H9 (cell line): ENCODE results near the gene KRT80. TPM values are rescaled to one million over a fixed set of nuclear protein-coding genes. Genes with fewer than 3 reads are reported as not detected.

Experiments
- DNase-seq: peaks from one replicate; pipeline ENCODE4 v3.0.0-alpha.2; 2017
- H2AFZ ChIP-seq: one replicate; pipeline ENCODE4 v1.6.1; 2013; ENCODE audit warnings: mild to moderate bottlenecking, low read length, control low read depth, moderate library complexity
- H2AK5ac ChIP-seq: 2 replicates; pipeline ENCODE4 v1.6.1; 2013; ENCODE audit warnings: low read length, control low read depth, mixed read lengths; ENCODE audit not compliant: insufficient read length
- H2BK120ac ChIP-seq: one replicate; pipeline ENCODE4 v1.6.1; 2013; ENCODE audit warnings: low read depth, mild to moderate bottlenecking, low read length, control low read depth, inconsistent platforms; ENCODE audit not compliant: poor library complexity, severe bottlenecking
- H2BK12ac ChIP-seq: 2 replicates; pipeline ENCODE4 v1.6.1; 2013; ENCODE audit warnings: low read length, control low read depth, mixed read lengths, low read depth; ENCODE audit not compliant: insufficient read length
- H2BK15ac ChIP-seq: 2 replicates; pipeline ENCODE4 v1.6.1; 2013; ENCODE audit warnings: low read depth, low read length, control low read depth
- H2BK20ac ChIP-seq: one replicate; pipeline ENCODE4 v1.6.1; 2013; ENCODE audit warnings: low read depth, mild to moderate bottlenecking, low read length, control low read depth, inconsistent platforms; ENCODE audit not compliant: poor library complexity, severe bottlenecking
- H2BK5ac ChIP-seq: 2 replicates; pipeline ENCODE4 v1.6.1; 2013; ENCODE audit warnings: low read length, control low read depth, mixed read lengths; ENCODE audit not compliant: insufficient read length
- H3K14ac ChIP-seq: 2 replicates; pipeline ENCODE4 v1.6.1; 2013; ENCODE audit warnings: low read length, control low read depth; ENCODE audit not compliant: insufficient read depth
- H3K18ac ChIP-seq: 2 replicates; pipeline ENCODE4 v1.6.1; 2013; ENCODE audit warnings: low read depth, mild to moderate bottlenecking, mixed read lengths, low read length, control low read depth; ENCODE audit not compliant: insufficient read length
- H3K23ac ChIP-seq: 2 replicates; pipeline ENCODE4 v1.6.1; 2013; ENCODE audit warnings: low read length, control low read depth, mixed read lengths, low read depth; ENCODE audit not compliant: insufficient read length
- H3K23me2 ChIP-seq: 2 replicates; pipeline ENCODE4 v1.6.1; 2013; ENCODE audit warnings: low read depth, mild to moderate bottlenecking, mixed read lengths, low read length, control low read depth; ENCODE audit not compliant: insufficient read length, poor library complexity, severe bottlenecking
- H3K27ac ChIP-seq: 2 replicates; pipeline ENCODE4 v1.5.1; 2013; ENCODE audit warnings: low read length, control low read depth, mixed read lengths, low read depth; ENCODE audit not compliant: insufficient read length
- H3K27me3 ChIP-seq: 2 replicates; pipeline ENCODE4 v1.6.1; 2013; ENCODE audit warnings: low read length, control low read depth, inconsistent platforms; ENCODE audit not compliant: insufficient read depth
- H3K4ac ChIP-seq: 2 replicates; pipeline ENCODE4 v1.6.1; 2013; ENCODE audit warnings: low read depth, mild to moderate bottlenecking, control low read depth, inconsistent platforms, low read length, moderate library complexity
- H3K4me1 ChIP-seq: 2 replicates; pipeline ENCODE4 v1.6.1; 2013; ENCODE audit warnings: low read length, control low read depth, inconsistent platforms; ENCODE audit not compliant: insufficient read depth
- H3K4me2 ChIP-seq: 2 replicates; pipeline ENCODE4 v1.6.1; 2013; ENCODE audit warnings: low read length, control low read depth, mixed read lengths; ENCODE audit not compliant: insufficient read length, insufficient read depth
- H3K56ac ChIP-seq: 2 replicates; pipeline ENCODE4 v1.6.1; 2013; ENCODE audit warnings: low read depth, mild to moderate bottlenecking, mixed read lengths, low read length, control low read depth; ENCODE audit not compliant: insufficient read length
- H3K79me1 ChIP-seq: 2 replicates; pipeline ENCODE4 v1.6.1; 2013; ENCODE audit warnings: low read depth, mild to moderate bottlenecking, moderate library complexity, low read length, control low read depth, inconsistent platforms; ENCODE audit not compliant: insufficient read depth, poor library complexity, severe bottlenecking
- H3K79me2 ChIP-seq: 2 replicates; pipeline ENCODE4 v1.6.1; 2013; ENCODE audit warnings: low read length, control low read depth, inconsistent platforms; ENCODE audit not compliant: insufficient read depth
- H3K9ac ChIP-seq: 2 replicates; pipeline ENCODE4 v1.6.1; 2013; ENCODE audit warnings: low read length, control low read depth, mixed read lengths; ENCODE audit not compliant: insufficient read length; ENCODE audit errors: extremely low read depth
- H3K9me3 ChIP-seq: one replicate; pipeline ENCODE4 v1.6.1; 2013; ENCODE audit warnings: low read depth, low read length, inconsistent platforms; ENCODE audit not compliant: control insufficient read depth
- H3T11ph ChIP-seq: one replicate; pipeline ENCODE4 v1.6.1; 2013; ENCODE audit warnings: mild to moderate bottlenecking, low read length, control low read depth, inconsistent platforms
- H4K20me1 ChIP-seq: one replicate; pipeline ENCODE4 v1.6.1; 2013; ENCODE audit not compliant: control insufficient read depth, insufficient read length, insufficient read depth
- H4K5ac ChIP-seq: 2 replicates; pipeline ENCODE4 v1.6.1; 2013; ENCODE audit warnings: low read depth, mild to moderate bottlenecking, mixed read lengths, low read length, control low read depth; ENCODE audit not compliant: insufficient read length
- H4K8ac ChIP-seq: replicated peaks from 2 replicates; pipeline ENCODE4 v1.6.1; 2013; ENCODE audit warnings: low read length, control low read depth, mixed read lengths, low read depth; ENCODE audit not compliant: insufficient read length
- H4K91ac ChIP-seq: 2 replicates; pipeline ENCODE4 v1.6.1; 2013; ENCODE audit warnings: low read depth, mild to moderate bottlenecking, moderate library complexity, mixed read lengths, low read length, control low read depth; ENCODE audit not compliant: insufficient read length
- H3K27ac Mint-ChIP-seq, 3 experiments: 2 replicates in 2 of 3; 3 replicates in 1 of 3; pipeline ENCODE4 v1.8.0; 2020 to 2021; ENCODE audit warnings: mixed read lengths in 3 of 3, mild to moderate bottlenecking in 1 of 3, moderate library complexity in 1 of 3
- H3K27me3 Mint-ChIP-seq: 2 replicates; pipeline ENCODE4 v1.8.0; 2021; ENCODE audit warnings: low read depth, mild to moderate bottlenecking, moderate library complexity, mixed read lengths
- H3K36me3 Mint-ChIP-seq, 3 experiments: 2 replicates in 2 of 3; 3 replicates in 1 of 3; pipeline ENCODE4 v1.8.0; 2020 to 2021; ENCODE audit warnings: low read depth in 3 of 3, mixed read lengths in 3 of 3; ENCODE audit not compliant: insufficient read depth in 1 of 3
- H3K4me1 Mint-ChIP-seq, 2 experiments: 2 replicates each; pipeline ENCODE4 v1.8.0; 2020; ENCODE audit warnings: mixed read lengths in 2 of 2
- H3K4me3 Mint-ChIP-seq, 2 experiments: 2 replicates in 1 of 2; 3 replicates in 1 of 2; pipeline ENCODE4 v1.8.0; 2020 to 2021; ENCODE audit warnings: mild to moderate bottlenecking in 2 of 2, mixed read lengths in 2 of 2, moderate library complexity in 1 of 2
- H3K9me3 Mint-ChIP-seq, 2 experiments: 2 replicates in 1 of 2; 3 replicates in 1 of 2; pipeline ENCODE4 v1.8.0; 2020; ENCODE audit warnings: mild to moderate bottlenecking in 2 of 2, mixed read lengths in 2 of 2, moderate library complexity in 1 of 2
- WGBS: extraction: QIAGEN DNeasy Blood & Tissue Kit; methylation state at CpG from one replicate; pipeline ENCODE4 v1.1.7; 2013; ENCODE audit warnings: missing lambda C conversion rate, low lambda C conversion rate, mixed read lengths; ENCODE audit not compliant: insufficient read length; ENCODE audit errors: extremely low coverage; 5-methylcytosine and 5-hydroxymethylcytosine counted together
- total RNA-seq: library from RNA; stranded (reverse); gene quantifications from 2 replicates; pipeline ENCODE4 v1.2.1, GENCODE V29; 2021
- TF ChIP-seq, protein P1 (sequence below): fragments of 200-600 bp; sonication (generic); conservative IDR thresholded peaks from 3 replicates; pipeline ENCODE4 v1.8.0; 2021; ENCODE audit warnings: antibody characterized with exemption, mild to moderate bottlenecking

The KRT80 gene
- total RNA-seq, 1 experiment from 2014 or later: not detected

DNA sequence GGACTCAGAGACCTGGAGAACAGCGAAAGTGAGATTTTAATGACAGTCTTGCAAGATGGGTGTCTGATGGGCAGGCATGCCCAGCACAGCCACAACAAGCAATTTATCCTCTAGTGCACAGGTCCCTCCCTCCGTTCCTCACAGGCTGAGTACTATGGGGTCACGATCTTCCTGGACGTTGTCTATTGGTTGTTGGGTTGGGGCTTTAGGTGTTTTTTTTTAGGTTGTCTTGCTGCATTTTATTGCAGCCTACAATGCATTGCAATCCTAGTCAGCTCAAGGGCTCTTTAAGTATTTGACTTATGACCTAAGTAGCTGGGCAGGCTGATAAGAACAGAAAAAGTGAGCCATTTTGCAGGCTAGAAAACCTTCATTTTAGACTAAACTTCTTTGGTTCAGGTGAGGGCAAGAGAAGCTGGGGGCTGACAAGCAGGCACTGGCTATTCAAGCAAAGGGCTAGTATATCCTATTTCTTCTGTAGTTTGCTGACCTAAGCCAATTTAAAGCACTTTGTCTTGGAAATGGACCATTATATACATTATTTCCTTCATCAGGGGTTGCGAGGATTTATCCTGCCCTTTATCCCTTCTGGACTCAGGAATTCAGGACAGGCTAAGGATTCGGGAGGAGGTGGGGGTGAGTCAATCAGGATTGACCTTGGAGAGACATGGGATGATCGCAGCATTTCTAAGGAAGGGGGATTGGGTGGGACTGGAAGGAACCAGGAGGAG, 47.3 kb upstream of the KRT80 start:
- DNase-seq: no peak
- Histone ChIP-seq H3K27me3 (no peaks in the 10 kb centered on the region; the same call in 1 of the 2 replicates), H3K4me2 (no peak overlapping the region), H3T11ph (no peak overlapping the region), H4K20me1 (no peaks in the 10 kb centered on the region), H3K79me1 (no peaks in the 10 kb centered on the region), H2BK15ac (no peak overlapping the region), H3K14ac (no peak overlapping the region), H2BK12ac (no peak overlapping the region), H3K4ac (no peak overlapping the region), H3K18ac (no peak overlapping the region), H4K91ac (no peak overlapping the region), H2AK5ac (no peak overlapping the region), H3K79me2 (no peaks in the 10 kb centered on the region), H4K5ac (no peak overlapping the region), H3K23me2 (no peaks in the 10 kb centered on the region), H2BK20ac (no peak overlapping the region), H4K8ac (no peak overlapping the region), H3K23ac (no peak overlapping the region), H3K27ac (no peak overlapping the region), H3K56ac (no peak overlapping the region), H2BK120ac (no peak overlapping the region), H3K9me3 (no peaks in the 10 kb centered on the region), H3K4me1 (peaks cover 12% of the 10 kb centered on the region), H2AFZ (no peak overlapping the region), H2BK5ac (no peak overlapping the region), H3K9ac (no peak overlapping the region)
- H3K36me3 Mint-ChIP-seq: peaks cover 3 to 48% (median 4%) of the 10 kb centered on the region in 3 experiments; a peak in 5 of 7 replicates
- H3K27ac Mint-ChIP-seq: no peak overlapping the region; a peak in 1 of 7 replicates
- no peak overlapping the region for H3K4me3 Mint-ChIP-seq
- TF ChIP-seq, protein P1, sequence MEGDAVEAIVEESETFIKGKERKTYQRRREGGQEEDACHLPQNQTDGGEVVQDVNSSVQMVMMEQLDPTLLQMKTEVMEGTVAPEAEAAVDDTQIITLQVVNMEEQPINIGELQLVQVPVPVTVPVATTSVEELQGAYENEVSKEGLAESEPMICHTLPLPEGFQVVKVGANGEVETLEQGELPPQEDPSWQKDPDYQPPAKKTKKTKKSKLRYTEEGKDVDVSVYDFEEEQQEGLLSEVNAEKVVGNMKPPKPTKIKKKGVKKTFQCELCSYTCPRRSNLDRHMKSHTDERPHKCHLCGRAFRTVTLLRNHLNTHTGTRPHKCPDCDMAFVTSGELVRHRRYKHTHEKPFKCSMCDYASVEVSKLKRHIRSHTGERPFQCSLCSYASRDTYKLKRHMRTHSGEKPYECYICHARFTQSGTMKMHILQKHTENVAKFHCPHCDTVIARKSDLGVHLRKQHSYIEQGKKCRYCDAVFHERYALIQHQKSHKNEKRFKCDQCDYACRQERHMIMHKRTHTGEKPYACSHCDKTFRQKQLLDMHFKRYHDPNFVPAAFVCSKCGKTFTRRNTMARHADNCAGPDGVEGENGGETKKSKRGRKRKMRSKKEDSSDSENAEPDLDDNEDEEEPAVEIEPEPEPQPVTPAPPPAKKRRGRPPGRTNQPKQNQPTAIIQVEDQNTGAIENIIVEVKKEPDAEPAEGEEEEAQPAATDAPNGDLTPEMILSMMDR: no peak
- H3K27me3 Mint-ChIP-seq: peaks cover 38% of the 10 kb centered on the region
- peaks cover 48 to 56% of the 10 kb centered on the region in 2 experiments for H3K4me1 Mint-ChIP-seq
- WGBS: no CpG with 5 or more reads among the region's 7 CpGs
- H3K9me3 Mint-ChIP-seq: no peaks in the 10 kb centered on the region; a peak in 1 of 5 replicates
